IMR-90 (cell line): ENCODE results near the gene COX6B1. TPM values are rescaled to one million over a fixed set of nuclear protein-coding genes. Genes with fewer than 3 reads are reported as not detected.

Source experiments
- ATAC-seq: fragments of 200-7000 bp; cut with Tn5 transposase; 2 replicates; pipeline ENCODE4 v1.9.1; 2020; ENCODE audit warnings: low read depth, mild to moderate bottlenecking, moderate library complexity
- BruUV-seq: library from RNA; stranded (reverse); fragments of 400-500 nt; replicated peaks from 2 replicates; lab custom pipeline; 2021; lab: Mats Ljungman, UMichigan
- CTCF ChIA-PET: fragments of 300-600 bp; formaldehyde crosslinking; extraction: SDS; loops from one replicate; lab custom pipeline; 2021; ENCODE audit warnings: antibody characterized with exemption; lab: Yijun Ruan, JAX
- POLR2A ChIA-PET: fragments of 300-600 bp; sonication (Branson Sonifier 250); formaldehyde crosslinking; loops from one replicate; lab custom pipeline; 2022; ENCODE audit warnings: antibody characterized with exemption; ENCODE audit not compliant: unreplicated experiment; lab: Charles Lee
- DNase-seq: peaks from one replicate; pipeline ENCODE4 v3.0.0; 2013
- H2AFZ ChIP-seq: replicated peaks from 2 replicates; pipeline ENCODE3; 2013; ENCODE audit warnings: low read length, mild to moderate bottlenecking; ENCODE audit not compliant: poor library complexity
- H2AK5ac ChIP-seq: 2 replicates; pipeline ENCODE4 v1.6.1; 2013; ENCODE audit warnings: low read depth, low read length, inconsistent platforms
- H2AK9ac ChIP-seq: replicated peaks from 2 replicates; pipeline ENCODE3; 2013; ENCODE audit warnings: mild to moderate bottlenecking, low read depth, low read length, moderate library complexity; ENCODE audit not compliant: poor library complexity
- H2BK120ac ChIP-seq: 2 replicates; pipeline ENCODE4 v1.6.1; 2013; ENCODE audit warnings: low read depth, low read length, inconsistent platforms
- H2BK15ac ChIP-seq: 3 replicates; pipeline ENCODE4 v1.6.1; 2013; ENCODE audit warnings: low read depth, low read length, inconsistent platforms
- H2BK20ac ChIP-seq: 2 replicates; pipeline ENCODE4 v1.6.1; 2013; ENCODE audit warnings: low read depth, mild to moderate bottlenecking, inconsistent platforms, low read length, moderate library complexity
- H2BK5ac ChIP-seq: 2 replicates; pipeline ENCODE4 v1.6.1; 2013; ENCODE audit warnings: mild to moderate bottlenecking, low read depth, low read length, inconsistent platforms; ENCODE audit not compliant: poor library complexity, severe bottlenecking
- H3K14ac ChIP-seq: replicated peaks from 2 replicates; pipeline ENCODE4 v1.6.1; 2013; ENCODE audit warnings: low read depth, low read length, inconsistent platforms
- H3K18ac ChIP-seq: 2 replicates; pipeline ENCODE4 v1.6.1; 2013; ENCODE audit warnings: low read depth, low read length, control low read depth
- H3K23ac ChIP-seq: 2 replicates; pipeline ENCODE4 v1.6.1; 2013; ENCODE audit warnings: low read depth, low read length, inconsistent platforms
- H3K27ac ChIP-seq: 2 replicates; pipeline ENCODE4 v1.5.1; 2013; ENCODE audit warnings: mild to moderate bottlenecking, control low read depth, low read length; ENCODE audit not compliant: insufficient read depth
- H3K27me3 ChIP-seq: 2 replicates; pipeline ENCODE4 v1.6.1; 2013; ENCODE audit warnings: low read length; ENCODE audit not compliant: control insufficient read depth, insufficient read depth
- H3K36me3 ChIP-seq: 2 replicates; pipeline ENCODE4 v1.6.1; 2013; ENCODE audit warnings: low read length, mixed read lengths; ENCODE audit not compliant: control insufficient read depth, insufficient read depth
- H3K4ac ChIP-seq: 2 replicates; pipeline ENCODE4 v1.6.1; 2013; ENCODE audit warnings: low read depth, low read length, inconsistent platforms
- H3K4me1 ChIP-seq: 2 replicates; pipeline ENCODE4 v1.6.1; 2013; ENCODE audit warnings: low read length, mixed read lengths; ENCODE audit not compliant: control insufficient read depth, insufficient read depth
- H3K4me2 ChIP-seq: 2 replicates; pipeline ENCODE4 v1.6.1; 2013; ENCODE audit warnings: low read depth, mild to moderate bottlenecking, control low read depth, low read length, moderate library complexity
- H3K4me3 ChIP-seq: 2 replicates; pipeline ENCODE4 v1.5.1; 2013; ENCODE audit warnings: low read depth, mild to moderate bottlenecking, control low read depth, low read length, moderate library complexity; ENCODE audit not compliant: insufficient read depth
- H3K56ac ChIP-seq: 2 replicates; pipeline ENCODE4 v1.6.1; 2013; ENCODE audit warnings: low read length, inconsistent platforms; ENCODE audit not compliant: insufficient read depth; ENCODE audit errors: extremely low read depth
- H3K79me1 ChIP-seq, 2 experiments: 2 replicates each; pipeline ENCODE4 v1.6.1; 2013; ENCODE audit warnings: low read length in 2 of 2, inconsistent platforms in 1 of 2, low read depth in 1 of 2
- H3K9ac ChIP-seq: 2 replicates; pipeline ENCODE4 v1.6.1; 2013; ENCODE audit warnings: low read depth, low read length, control low read depth
- H3K9me1 ChIP-seq: 2 replicates; pipeline ENCODE4 v1.6.1; 2013; ENCODE audit warnings: low read length, inconsistent platforms; ENCODE audit not compliant: insufficient read depth
- H3K9me3 ChIP-seq: 2 replicates; pipeline ENCODE4 v1.6.1; 2013; ENCODE audit warnings: low read length; ENCODE audit not compliant: control insufficient read depth, insufficient read depth
- H4K20me1 ChIP-seq: 2 replicates; pipeline ENCODE4 v1.6.1; 2013; ENCODE audit warnings: low read length, inconsistent platforms; ENCODE audit not compliant: insufficient read depth
- H4K5ac ChIP-seq: 2 replicates; pipeline ENCODE4 v1.6.1; 2013; ENCODE audit warnings: mild to moderate bottlenecking, low read depth, low read length, control low read depth
- H4K8ac ChIP-seq, 2 experiments: 2 replicates each; pipeline ENCODE4 v1.6.1; 2013; ENCODE audit warnings: low read depth in 2 of 2, low read length in 2 of 2, control low read depth in 1 of 2, inconsistent platforms in 1 of 2
- H4K91ac ChIP-seq: 2 replicates; pipeline ENCODE4 v1.6.1; 2013; ENCODE audit warnings: low read depth, low read length, inconsistent platforms; ENCODE audit not compliant: insufficient read depth
- MAFK ChIP-seq: IDR thresholded peaks from 2 replicates; pipeline ENCODE4 v1.6.1; 2012; ENCODE audit warnings: low read depth, low read length, improper control_type of control experiment
- MXI1 ChIP-seq: IDR thresholded peaks from 2 replicates; pipeline ENCODE4 v1.6.1; 2012; ENCODE audit warnings: low read depth, mild to moderate bottlenecking, low read length, moderate library complexity, borderline replicate concordance
- POLR2A ChIP-seq: IDR thresholded peaks from 2 replicates; pipeline ENCODE4 v1.6.1; 2012; ENCODE audit warnings: mild to moderate bottlenecking, low read depth, low read length
- RAD21 ChIP-seq: IDR thresholded peaks from 2 replicates; pipeline ENCODE4 v1.6.1; 2012; ENCODE audit warnings: low read length, improper control_type of control experiment
- RFX5 ChIP-seq: IDR thresholded peaks from 2 replicates; pipeline ENCODE4 v1.8.0; 2012; ENCODE audit warnings: low read depth, mild to moderate bottlenecking, low read length, moderate library complexity
- SMC3 ChIP-seq: fragments of 150-350 bp; IDR thresholded peaks from 2 replicates; pipeline ENCODE4 v1.6.1; 2016; ENCODE audit warnings: low read depth, mild to moderate bottlenecking, antibody characterized with exemption, low read length, moderate library complexity
- WGBS, 2 experiments: methylation state at CpG; one replicate each; pipeline versions ENCODE4 v1.1.5 to v1.1.7; 2013; ENCODE audit warnings: missing lambda C conversion rate in 2 of 2; ENCODE audit not compliant: insufficient read length in 1 of 2; ENCODE audit errors: extremely low coverage in 2 of 2; 5-methylcytosine and 5-hydroxymethylcytosine counted together
- dilution Hi-C: fragments of 300-500 bp; cut with HindIII; formaldehyde crosslinking; loops from one replicate; pipeline ENCODE4 v1.14.3; 2018; ENCODE audit warnings: low sequenced_read_pairs; ENCODE audit not compliant: unreplicated experiment
- in situ Hi-C: fragments of 300-500 bp; cut with MboI; formaldehyde crosslinking; loops from 3 replicates; pipeline ENCODE4 v1.14.3; 2019; ENCODE audit warnings: low sequenced_read_pairs, inconsistent platforms, mixed read lengths
- intact Hi-C: fragments of 100-400 bp; cut with micrococcal nuclease; formaldehyde crosslinking; loops from 2 replicates; pipeline ENCODE4 v1.10.0; 2022
- polyA plus RNA-seq, 3 experiments: library from polyadenylated mRNA; depleted of rRNA; stranded (reverse); fragments of >200 nt; gene quantifications; 2 replicates each; pipeline ENCODE4 v1.2.3, GENCODE V29; 2012; ENCODE audit warnings: low replicate concordance in 1 of 3
- total RNA-seq: library from RNA; depleted of rRNA; stranded (reverse); fragments of >200 nt; gene quantifications from 2 replicates; pipeline ENCODE4 v1.2.3, GENCODE V29; 2012
- TF ChIP-seq, protein P1 (sequence below): conservative IDR thresholded peaks from 2 replicates; pipeline ENCODE4 v1.5.1; 2012; ENCODE audit warnings: mild to moderate bottlenecking, low read depth, low read length, improper control_type of control experiment
- TF ChIP-seq, protein P2 (sequence below): fragments of 150-350 bp; IDR thresholded peaks from 2 replicates; pipeline ENCODE4 v1.6.1; 2017; ENCODE audit warnings: mild to moderate bottlenecking, antibody characterized with exemption, low read length, low read depth

Gene COX6B1
- total and polyA plus RNA-seq, 2 of the 4 experiments (the other 2 are of a cell fraction), result 914 to 983 TPM

DNA sequence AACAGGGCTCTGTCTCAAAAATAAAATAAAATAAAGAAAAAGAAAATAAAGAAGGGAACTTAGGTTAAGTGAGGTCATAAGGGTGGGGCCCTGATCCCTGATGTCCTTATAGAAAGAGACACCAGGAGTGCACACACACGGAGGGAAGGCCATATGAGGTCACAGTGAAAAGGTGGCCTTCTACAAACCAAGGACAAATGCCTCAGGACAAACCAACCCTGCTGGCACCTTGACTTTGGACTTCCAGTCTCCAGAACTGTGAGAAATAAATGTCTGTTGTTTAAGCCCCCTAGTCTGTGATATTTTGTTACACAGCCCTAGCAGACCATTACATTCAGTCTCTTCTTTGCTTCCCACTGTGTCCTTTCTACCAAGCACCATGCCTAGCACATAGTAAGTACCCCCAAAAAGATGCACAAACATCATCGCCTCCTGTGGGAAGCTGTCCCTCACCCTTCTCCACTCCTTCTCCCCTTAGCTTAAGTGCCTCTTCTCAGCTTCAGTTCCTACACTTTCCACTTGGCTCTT is 47.8 kb downstream of the COX6B1 start:
- TF ChIP-seq RFX5, result no peak
- TF ChIP-seq, protein P1, sequence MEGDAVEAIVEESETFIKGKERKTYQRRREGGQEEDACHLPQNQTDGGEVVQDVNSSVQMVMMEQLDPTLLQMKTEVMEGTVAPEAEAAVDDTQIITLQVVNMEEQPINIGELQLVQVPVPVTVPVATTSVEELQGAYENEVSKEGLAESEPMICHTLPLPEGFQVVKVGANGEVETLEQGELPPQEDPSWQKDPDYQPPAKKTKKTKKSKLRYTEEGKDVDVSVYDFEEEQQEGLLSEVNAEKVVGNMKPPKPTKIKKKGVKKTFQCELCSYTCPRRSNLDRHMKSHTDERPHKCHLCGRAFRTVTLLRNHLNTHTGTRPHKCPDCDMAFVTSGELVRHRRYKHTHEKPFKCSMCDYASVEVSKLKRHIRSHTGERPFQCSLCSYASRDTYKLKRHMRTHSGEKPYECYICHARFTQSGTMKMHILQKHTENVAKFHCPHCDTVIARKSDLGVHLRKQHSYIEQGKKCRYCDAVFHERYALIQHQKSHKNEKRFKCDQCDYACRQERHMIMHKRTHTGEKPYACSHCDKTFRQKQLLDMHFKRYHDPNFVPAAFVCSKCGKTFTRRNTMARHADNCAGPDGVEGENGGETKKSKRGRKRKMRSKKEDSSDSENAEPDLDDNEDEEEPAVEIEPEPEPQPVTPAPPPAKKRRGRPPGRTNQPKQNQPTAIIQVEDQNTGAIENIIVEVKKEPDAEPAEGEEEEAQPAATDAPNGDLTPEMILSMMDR, result no peak
- TF ChIP-seq MAFK, result no peak
- no peak for TF ChIP-seq POLR2A
- no peak for TF ChIP-seq SMC3
- no peak for TF ChIP-seq MXI1
- TF ChIP-seq, protein P2, sequence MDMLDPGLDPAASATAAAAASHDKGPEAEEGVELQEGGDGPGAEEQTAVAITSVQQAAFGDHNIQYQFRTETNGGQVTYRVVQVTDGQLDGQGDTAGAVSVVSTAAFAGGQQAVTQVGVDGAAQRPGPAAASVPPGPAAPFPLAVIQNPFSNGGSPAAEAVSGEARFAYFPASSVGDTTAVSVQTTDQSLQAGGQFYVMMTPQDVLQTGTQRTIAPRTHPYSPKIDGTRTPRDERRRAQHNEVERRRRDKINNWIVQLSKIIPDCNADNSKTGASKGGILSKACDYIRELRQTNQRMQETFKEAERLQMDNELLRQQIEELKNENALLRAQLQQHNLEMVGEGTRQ, result no peak
- TF ChIP-seq RAD21, result no peak
- Histone ChIP-seq H3K27me3 (peaks cover 2% of the 10 kb centered on the region; the same call in 1 of the 2 replicates), H3K9me1 (no peaks in the 10 kb centered on the region), H4K5ac (no peak overlapping the region), H3K27ac (no peak overlapping the region), H3K14ac (no peak overlapping the region), H4K8ac (no peak overlapping the region), H2BK120ac (no peak overlapping the region), H2AK9ac (no peak overlapping the region), H3K36me3 (no peaks in the 10 kb centered on the region), H3K23ac (no peak overlapping the region), H2AFZ (no peak overlapping the region), H3K9me3 (no peaks in the 10 kb centered on the region), H2AK5ac (no peak overlapping the region), H3K79me1 (no peaks in the 10 kb centered on the region), H2BK15ac (no peak overlapping the region), H3K4me1 (no peaks in the 10 kb centered on the region), H3K4me2 (no peak overlapping the region), H3K18ac (no peak overlapping the region), H2BK20ac (no peak overlapping the region), H3K9ac (no peak overlapping the region), H3K4ac (no peak overlapping the region), H2BK5ac (no peak overlapping the region), H4K91ac (no peak overlapping the region), H4K20me1 (no peaks in the 10 kb centered on the region), H3K56ac (no peak overlapping the region), H3K4me3 (no peak overlapping the region)
- ATAC-seq, result no peak
- in situ Hi-C loops, result no loop called here
- ChIA-PET CTCF (no interaction called here), POLR2A (no interaction called here)
- no TSS peak for BruUV-seq
- dilution Hi-C loops, result no loop called here
- intact Hi-C loops, result no loop called here
- no peak for DNase-seq
- WGBS, 2 experiments, result no CpG with 5 or more reads among the region's 2 CpGs
